ENCODE data around the gene IL34. TPM values are rescaled to one million over a fixed set of nuclear protein-coding genes. Genes with fewer than 3 reads are reported as not detected.

IL34 gene
- polyA plus RNA-seq, 1 donor: 16.9 TPM

GRCh38 chr16:70698901-70699300, 52.5 kb downstream of the IL34 start:
- Histone ChIP-seq H3K4me1 (ENCODE audit: control insufficient read depth, insufficient read depth, low read length) (peaks cover 50% of the 10 kb centered on the region), H3K4me3 (ENCODE audit: low read length) (no peak overlapping the region), H3K27me3 (ENCODE audit: control insufficient read depth, insufficient read depth, low read length) (no peaks in the 10 kb centered on the region), H3K9me3 (ENCODE audit: control insufficient read depth, low read depth, low read length) (no peaks in the 10 kb centered on the region), H3K27ac (ENCODE audit: low read length) (no peak overlapping the region), H3K36me3 (ENCODE audit: control insufficient read depth, insufficient read depth, low read length) (peaks cover 19% of the 10 kb centered on the region)
- DNase-seq: no peak
- no CpG with 5 or more reads among the region's 10 CpGs for WGBS (ENCODE audit: insufficient coverage, low lambda C conversion rate)

- H3K27me3 ChIP-seq (ENCODE audit: control insufficient read depth, insufficient read depth, low read length): no peaks in the 10 kb centered on the region
- no peak overlapping the region for H3K27ac ChIP-seq (ENCODE audit: low read length)
- peaks cover 50% of the 10 kb centered on the region for H3K4me1 ChIP-seq (ENCODE audit: control insufficient read depth, insufficient read depth, low read length)
- WGBS (ENCODE audit: insufficient coverage, low lambda C conversion rate): no CpG with 5 or more reads among the region's 17 CpGs
- no peak for DNase-seq
- peaks cover 11% of the 10 kb centered on the region for H3K36me3 ChIP-seq (ENCODE audit: control insufficient read depth, insufficient read depth, low read length)
- no peak overlapping the region for H3K4me3 ChIP-seq (ENCODE audit: low read length)
- no peaks in the 10 kb centered on the region for H3K9me3 ChIP-seq (ENCODE audit: control insufficient read depth, low read depth, low read length)
Measured at GRCh38 chr16:70699696-70700095, 53.3 kb downstream of the IL34 start.

GRCh38 chr16:70700101-70701020, 54.0 kb downstream of the IL34 start:
- Histone ChIP-seq H3K4me3 (ENCODE audit: low read length) (no peak overlapping the region), H3K27me3 (ENCODE audit: control insufficient read depth, insufficient read depth, low read length) (no peaks in the 10 kb centered on the region), H3K36me3 (ENCODE audit: control insufficient read depth, insufficient read depth, low read length) (peaks cover 8% of the 10 kb centered on the region), H3K27ac (ENCODE audit: low read length) (no peak overlapping the region), H3K9me3 (ENCODE audit: control insufficient read depth, low read depth, low read length) (no peaks in the 10 kb centered on the region), H3K4me1 (ENCODE audit: control insufficient read depth, insufficient read depth, low read length) (peaks cover 53% of the 10 kb centered on the region)
- WGBS (ENCODE audit: insufficient coverage, low lambda C conversion rate): no CpG with 5 or more reads among the region's 30 CpGs
- DNase-seq: no peak

GRCh38 chr16:70701036-70701435, 54.7 kb downstream of the IL34 start:
- no peaks in the 10 kb centered on the region for H3K27me3 ChIP-seq (ENCODE audit: control insufficient read depth, insufficient read depth, low read length)
- DNase-seq: no peak
- peaks cover 7% of the 10 kb centered on the region for H3K36me3 ChIP-seq (ENCODE audit: control insufficient read depth, insufficient read depth, low read length)
- no peak overlapping the region for H3K27ac ChIP-seq (ENCODE audit: low read length)
- no CpG with 5 or more reads among the region's 3 CpGs for WGBS (ENCODE audit: insufficient coverage, low lambda C conversion rate)
- H3K4me3 ChIP-seq (ENCODE audit: low read length): no peak overlapping the region
- no peaks in the 10 kb centered on the region for H3K9me3 ChIP-seq (ENCODE audit: control insufficient read depth, low read depth, low read length)
- H3K4me1 ChIP-seq (ENCODE audit: control insufficient read depth, insufficient read depth, low read length): peaks cover 49% of the 10 kb centered on the region

GRCh38 chr16:70701596-70701995, 55.2 kb downstream of the IL34 start:
- H3K27ac ChIP-seq (ENCODE audit: low read length): no peak overlapping the region
- H3K4me1 ChIP-seq (ENCODE audit: control insufficient read depth, insufficient read depth, low read length): peaks cover 48% of the 10 kb centered on the region

GRCh38 chr16:70701998-70702397, 55.6 kb downstream of the IL34 start:
- WGBS (ENCODE audit: insufficient coverage, low lambda C conversion rate): no CpG with 5 or more reads among the region's 8 CpGs
- no peak overlapping the region for H3K27ac ChIP-seq (ENCODE audit: low read length)

More at GRCh38 chr16:70701596-70701995, 55.2 kb downstream of the IL34 start:
- WGBS (ENCODE audit: insufficient coverage, low lambda C conversion rate): no CpG with 5 or more reads among the region's 9 CpGs
- DNase-seq: no peak
- Histone ChIP-seq H3K4me3 (ENCODE audit: low read length) (no peak overlapping the region), H3K27me3 (ENCODE audit: control insufficient read depth, insufficient read depth, low read length) (no peaks in the 10 kb centered on the region), H3K36me3 (ENCODE audit: control insufficient read depth, insufficient read depth, low read length) (peaks cover 7% of the 10 kb centered on the region), H3K9me3 (ENCODE audit: control insufficient read depth, low read depth, low read length) (no peaks in the 10 kb centered on the region)

GRCh38 chr16:70702624-70703023, 56.3 kb downstream of the IL34 start:
- H3K27me3 ChIP-seq (ENCODE audit: control insufficient read depth, insufficient read depth, low read length): no peaks in the 10 kb centered on the region
- H3K4me3 ChIP-seq (ENCODE audit: low read length): no peak overlapping the region
- peaks cover 38% of the 10 kb centered on the region for H3K4me1 ChIP-seq (ENCODE audit: control insufficient read depth, insufficient read depth, low read length)
- H3K36me3 ChIP-seq (ENCODE audit: control insufficient read depth, insufficient read depth, low read length): peaks cover 7% of the 10 kb centered on the region
- no peak for DNase-seq
- no CpG with 5 or more reads among the region's 8 CpGs for WGBS (ENCODE audit: insufficient coverage, low lambda C conversion rate)
- H3K9me3 ChIP-seq (ENCODE audit: control insufficient read depth, low read depth, low read length): no peaks in the 10 kb centered on the region
- H3K27ac ChIP-seq (ENCODE audit: low read length): peak overlapping the region; percentile 65

More at GRCh38 chr16:70701998-70702397, 55.6 kb downstream of the IL34 start:
- peaks cover 44% of the 10 kb centered on the region for H3K4me1 ChIP-seq (ENCODE audit: control insufficient read depth, insufficient read depth, low read length)
- no peak overlapping the region for H3K4me3 ChIP-seq (ENCODE audit: low read length)
- no peaks in the 10 kb centered on the region for H3K9me3 ChIP-seq (ENCODE audit: control insufficient read depth, low read depth, low read length)
- no peak for DNase-seq
- no peaks in the 10 kb centered on the region for H3K27me3 ChIP-seq (ENCODE audit: control insufficient read depth, insufficient read depth, low read length)
- peaks cover 7% of the 10 kb centered on the region for H3K36me3 ChIP-seq (ENCODE audit: control insufficient read depth, insufficient read depth, low read length)

- WGBS (ENCODE audit: insufficient coverage, low lambda C conversion rate): no CpG with 5 or more reads among the region's 16 CpGs
- H3K4me3 ChIP-seq (ENCODE audit: low read length): no peak overlapping the region
- peaks cover 32% of the 10 kb centered on the region for H3K4me1 ChIP-seq (ENCODE audit: control insufficient read depth, insufficient read depth, low read length)
Measured at GRCh38 chr16:70703041-70703834, 56.9 kb downstream of the IL34 start.

GRCh38 chr16:70703835-70704381, 57.5 kb downstream of the IL34 start:
- Histone ChIP-seq H3K4me3 (ENCODE audit: low read length) (no peak overlapping the region), H3K36me3 (ENCODE audit: control insufficient read depth, insufficient read depth, low read length) (peaks cover 4% of the 10 kb centered on the region), H3K9me3 (ENCODE audit: control insufficient read depth, low read depth, low read length) (no peaks in the 10 kb centered on the region), H3K27ac (ENCODE audit: low read length) (peak overlapping the region; percentile 65), H3K4me1 (ENCODE audit: control insufficient read depth, insufficient read depth, low read length) (peaks cover 32% of the 10 kb centered on the region), H3K27me3 (ENCODE audit: control insufficient read depth, insufficient read depth, low read length) (no peaks in the 10 kb centered on the region)
- no CpG with 5 or more reads among the region's 6 CpGs for WGBS (ENCODE audit: insufficient coverage, low lambda C conversion rate)
- DNase-seq: no peak

More at GRCh38 chr16:70703041-70703834, 56.9 kb downstream of the IL34 start:
- Histone ChIP-seq H3K9me3 (ENCODE audit: control insufficient read depth, low read depth, low read length) (no peaks in the 10 kb centered on the region), H3K27ac (ENCODE audit: low read length) (peak overlapping the region; percentile 65), H3K36me3 (ENCODE audit: control insufficient read depth, insufficient read depth, low read length) (peaks cover 7% of the 10 kb centered on the region), H3K27me3 (ENCODE audit: control insufficient read depth, insufficient read depth, low read length) (no peaks in the 10 kb centered on the region)
- DNase-seq: peak in 1 of 2 donors; percentile 47

- H3K9me3 ChIP-seq (ENCODE audit: control insufficient read depth, low read depth, low read length): no peaks in the 10 kb centered on the region
- no peak overlapping the region for H3K4me3 ChIP-seq (ENCODE audit: low read length)
- H3K27me3 ChIP-seq (ENCODE audit: control insufficient read depth, insufficient read depth, low read length): no peaks in the 10 kb centered on the region
- peak; percentile 57 to 82 for DNase-seq
- no peak overlapping the region for H3K27ac ChIP-seq (ENCODE audit: low read length)
- no CpG with 5 or more reads among the region's 11 CpGs for WGBS (ENCODE audit: insufficient coverage, low lambda C conversion rate)
- H3K4me1 ChIP-seq (ENCODE audit: control insufficient read depth, insufficient read depth, low read length): peaks cover 32% of the 10 kb centered on the region
- peaks cover 7% of the 10 kb centered on the region for H3K36me3 ChIP-seq (ENCODE audit: control insufficient read depth, insufficient read depth, low read length)
Measured at GRCh38 chr16:70704586-70704985, 58.2 kb downstream of the IL34 start.
